CD4-positive, alpha-beta memory T cell (primary cell): Measurements from ENCODE around the gene SMCO4. TPM values are rescaled to one million over a fixed set of nuclear protein-coding genes. Genes with fewer than 3 reads are reported as not detected.

Source experiments
- CTCF ChIA-PET: fragments of 350-600 bp; sonication (Branson Sonifier 250); formaldehyde crosslinking; loops from one replicate; lab custom pipeline; 2021; ENCODE audit warnings: inconsistent platforms; ENCODE audit not compliant: partially characterized antibody; lab: Charles Lee
- POLR2A ChIA-PET: fragments of 350-600 bp; sonication (Branson Sonifier 250); formaldehyde crosslinking; loops from one replicate; lab custom pipeline; 2021; ENCODE audit not compliant: partially characterized antibody; lab: Charles Lee
- DNase-seq, 5 donors: peaks; one replicate each; pipeline versions ENCODE4 v3.0.0 to v3.0.0-alpha.2; 2020 to 2022; ENCODE audit warnings: mixed read lengths in 1 of 5
- H3K27ac ChIP-seq: one replicate; pipeline ENCODE4 v1.7.0; 2013; ENCODE audit warnings: low read depth, low read length
- H3K27me3 ChIP-seq: 2 replicates; pipeline ENCODE4 v1.7.0; 2013; ENCODE audit warnings: mild to moderate bottlenecking, low read length, moderate library complexity; ENCODE audit not compliant: insufficient read depth
- H3K36me3 ChIP-seq: 2 replicates; pipeline ENCODE4 v1.7.0; 2013; ENCODE audit warnings: mild to moderate bottlenecking, low read length, moderate library complexity; ENCODE audit not compliant: insufficient read depth
- H3K4me1 ChIP-seq: 2 replicates; pipeline ENCODE4 v1.7.0; 2013; ENCODE audit warnings: mild to moderate bottlenecking, low read length, moderate library complexity; ENCODE audit not compliant: insufficient read depth
- H3K4me3 ChIP-seq, 2 donors: one replicate each; pipeline ENCODE4 v1.7.0; 2013; ENCODE audit warnings: low read length in 2 of 2, mild to moderate bottlenecking in 1 of 2
- H3K9me3 ChIP-seq, 2 donors: one replicate each; pipeline ENCODE4 v1.7.0; 2013; ENCODE audit warnings: low read length in 2 of 2, control low read depth in 1 of 2; ENCODE audit not compliant: control insufficient read depth in 1 of 2
- H3K27ac Mint-ChIP-seq, 7 donors: one replicate each; pipeline ENCODE4 v1.8.0; 2020 to 2021; ENCODE audit warnings: mixed read lengths in 7 of 7, mild to moderate bottlenecking in 6 of 7, inconsistent platforms in 3 of 7, moderate library complexity in 3 of 7
- H3K27me3 Mint-ChIP-seq, 2 donors: one replicate each; pipeline ENCODE4 v1.8.0; 2020 to 2021; ENCODE audit warnings: mixed read lengths in 2 of 2
- H3K36me3 Mint-ChIP-seq, 2 donors: one replicate each; pipeline ENCODE4 v1.8.0; 2020 to 2021; ENCODE audit warnings: mixed read lengths in 2 of 2, inconsistent platforms in 1 of 2, mild to moderate bottlenecking in 1 of 2
- H3K4me1 Mint-ChIP-seq, 4 donors: one replicate each; pipeline ENCODE4 v1.8.0; 2020 to 2021; ENCODE audit warnings: mixed read lengths in 4 of 4, mild to moderate bottlenecking in 1 of 4
- H3K4me3 Mint-ChIP-seq, 8 donors: one replicate each; pipeline ENCODE4 v1.8.0; 2020 to 2021; ENCODE audit warnings: mixed read lengths in 8 of 8, mild to moderate bottlenecking in 7 of 8, moderate library complexity in 6 of 8, inconsistent platforms in 3 of 8
- H3K9me3 Mint-ChIP-seq, 8 donors: one replicate each; pipeline ENCODE4 v1.8.0; 2020 to 2021; ENCODE audit warnings: mixed read lengths in 8 of 8, mild to moderate bottlenecking in 5 of 8, inconsistent platforms in 3 of 8, moderate library complexity in 1 of 8
- intact Hi-C: fragments of 100-400 bp; cut with micrococcal nuclease; formaldehyde crosslinking; loops from one replicate; pipeline ENCODE4 v1.15.1; 2023
- polyA plus RNA-seq, 2 donors: library from polyadenylated mRNA; unstranded; fragments of 300-500 nt; fragmentation: Illumina TruSeq; gene quantifications; one replicate each; pipeline ENCODE4 v1.2.3, GENCODE V29; 2021
- total RNA-seq, 2 experiments: library from RNA; stranded (reverse); gene quantifications; one replicate each; pipeline ENCODE4 v1.2.3, GENCODE V29; 2021

SMCO4 gene
- total and polyA plus RNA-seq, 4 experiments from 2014 or later = 13.1 to 16.2 (median 14.6) TPM

GRCh38 chr11:93572171-93572570 is 29.0 kb upstream of the SMCO4 start:
- no peak overlapping the region for H3K4me3 Mint-ChIP-seq
- Histone ChIP-seq H3K27ac (no peak overlapping the region), H3K27me3 (no peaks in the 10 kb centered on the region), H3K4me1 (no peaks in the 10 kb centered on the region), H3K4me3 (no peak overlapping the region), H3K36me3 (no peaks in the 10 kb centered on the region), H3K9me3 (no peaks in the 10 kb centered on the region)
- no peaks in the 10 kb centered on the region for H3K4me1 Mint-ChIP-seq
- H3K27me3 Mint-ChIP-seq = peaks cover 0 to 5% of the 10 kb centered on the region in 2 donors
- H3K27ac Mint-ChIP-seq = no peak overlapping the region
- intact Hi-C loops = no loop called here
- ChIA-PET POLR2A (no interaction called here), CTCF (no interaction called here)
- no peak for DNase-seq
- no peaks in the 10 kb centered on the region for H3K9me3 Mint-ChIP-seq
- no peaks in the 10 kb centered on the region for H3K36me3 Mint-ChIP-seq

GRCh38 chr11:93571612-93572011 is 28.4 kb upstream of the SMCO4 start:
- Histone ChIP-seq H3K27me3 (no peaks in the 10 kb centered on the region), H3K27ac (no peak overlapping the region), H3K4me3 (no peak overlapping the region), H3K9me3 (no peaks in the 10 kb centered on the region), H3K36me3 (no peaks in the 10 kb centered on the region), H3K4me1 (no peaks in the 10 kb centered on the region)
- CTCF ChIA-PET = no interaction called here
- no peaks in the 10 kb centered on the region for H3K9me3 Mint-ChIP-seq
- no peak for DNase-seq
- intact Hi-C loops = no loop called here
- POLR2A ChIA-PET = no interaction called here
- no peaks in the 10 kb centered on the region for H3K4me1 Mint-ChIP-seq
- H3K4me3 Mint-ChIP-seq = no peak overlapping the region
- peaks cover 2 to 5% of the 10 kb centered on the region in 2 donors for H3K27me3 Mint-ChIP-seq
- H3K36me3 Mint-ChIP-seq = no peaks in the 10 kb centered on the region
- no peak overlapping the region for H3K27ac Mint-ChIP-seq

- intact Hi-C loops = no loop called here
Observed at GRCh38 chr11:93570759-93571413, 27.7 kb upstream of the SMCO4 start.

GRCh38 chr11:93569496-93569895 is 26.3 kb upstream of the SMCO4 start:
- ChIA-PET CTCF (no interaction called here), POLR2A (no interaction called here)
- H3K27ac ChIP-seq = no peak overlapping the region
- Mint-ChIP-seq H3K36me3 (no peaks in the 10 kb centered on the region), H3K27me3 (peaks cover 2 to 3% of the 10 kb centered on the region in 2 donors), H3K9me3 (no peaks in the 10 kb centered on the region), H3K4me3 (no peak overlapping the region), H3K27ac (no peak overlapping the region), H3K4me1 (no peaks in the 10 kb centered on the region)
- no peaks in the 10 kb centered on the region for H3K36me3 ChIP-seq
- H3K27me3 ChIP-seq = no peaks in the 10 kb centered on the region
- no peaks in the 10 kb centered on the region for H3K4me1 ChIP-seq
- no peaks in the 10 kb centered on the region for H3K9me3 ChIP-seq
- intact Hi-C loops = no loop called here
- no peak for DNase-seq
- H3K4me3 ChIP-seq = no peak overlapping the region

More at GRCh38 chr11:93570759-93571413, 27.7 kb upstream of the SMCO4 start:
- peaks cover 2% of the 10 kb centered on the region in 2 donors for H3K27me3 Mint-ChIP-seq
- CTCF ChIA-PET = no interaction called here
- Histone ChIP-seq H3K27me3 (no peaks in the 10 kb centered on the region), H3K27ac (no peak overlapping the region), H3K9me3 (no peaks in the 10 kb centered on the region), H3K36me3 (no peaks in the 10 kb centered on the region), H3K4me3 (no peak overlapping the region), H3K4me1 (no peaks in the 10 kb centered on the region)
- H3K36me3 Mint-ChIP-seq = no peaks in the 10 kb centered on the region
- H3K27ac Mint-ChIP-seq = no peak overlapping the region
- POLR2A ChIA-PET = no interaction called here
- DNase-seq = no peak
- H3K4me3 Mint-ChIP-seq = no peak overlapping the region
- no peaks in the 10 kb centered on the region for H3K9me3 Mint-ChIP-seq
- H3K4me1 Mint-ChIP-seq = no peaks in the 10 kb centered on the region

GRCh38 chr11:93568726-93569125 is 25.5 kb upstream of the SMCO4 start:
- H3K36me3 ChIP-seq = no peaks in the 10 kb centered on the region
- Mint-ChIP-seq H3K36me3 (no peaks in the 10 kb centered on the region), H3K27ac (no peak overlapping the region), H3K9me3 (no peaks in the 10 kb centered on the region), H3K27me3 (peaks cover 3 to 4% of the 10 kb centered on the region in 2 donors), H3K4me3 (no peak overlapping the region), H3K4me1 (no peaks in the 10 kb centered on the region)
- CTCF ChIA-PET = no interaction called here
- no peak overlapping the region for H3K27ac ChIP-seq
- intact Hi-C loops = no loop called here
- no peaks in the 10 kb centered on the region for H3K4me1 ChIP-seq
- no peak overlapping the region for H3K4me3 ChIP-seq
- H3K27me3 ChIP-seq = no peaks in the 10 kb centered on the region
- no peak for DNase-seq
- POLR2A ChIA-PET = no interaction called here
- no peaks in the 10 kb centered on the region for H3K9me3 ChIP-seq

- POLR2A ChIA-PET = no interaction called here
- no peaks in the 10 kb centered on the region for H3K9me3 Mint-ChIP-seq
- H3K36me3 ChIP-seq = no peaks in the 10 kb centered on the region
- H3K36me3 Mint-ChIP-seq = no peaks in the 10 kb centered on the region
- no peaks in the 10 kb centered on the region for H3K4me1 ChIP-seq
- no peaks in the 10 kb centered on the region for H3K4me1 Mint-ChIP-seq
- no peaks in the 10 kb centered on the region for H3K27me3 ChIP-seq
- no peak for DNase-seq
- H3K9me3 ChIP-seq = no peaks in the 10 kb centered on the region
- no peak overlapping the region for H3K4me3 ChIP-seq
- peaks cover 3 to 5% of the 10 kb centered on the region in 2 donors for H3K27me3 Mint-ChIP-seq
- H3K27ac Mint-ChIP-seq = no peak overlapping the region
- H3K4me3 Mint-ChIP-seq = no peak overlapping the region
- CTCF ChIA-PET = interaction anchor here (1.6 kb wide), 1 partner anchor 87 kb away, joined by 3 read pairs; no protein-coding TSS in a partner anchor
- intact Hi-C loops = no loop called here
- no peak overlapping the region for H3K27ac ChIP-seq
Observed at GRCh38 chr11:93567401-93567895, 24.3 kb upstream of the SMCO4 start.

GRCh38 chr11:93564895-93565294 is 21.7 kb upstream of the SMCO4 start:
- Histone ChIP-seq H3K36me3 (no peaks in the 10 kb centered on the region), H3K4me1 (no peaks in the 10 kb centered on the region), H3K9me3 (no peaks in the 10 kb centered on the region), H3K27ac (no peak overlapping the region), H3K4me3 (no peak overlapping the region), H3K27me3 (no peaks in the 10 kb centered on the region)
- peak overlapping the region in 1 of 7 donors; percentile 42 for H3K27ac Mint-ChIP-seq
- ChIA-PET CTCF (no interaction called here), POLR2A (no interaction called here)
- no peak for DNase-seq
- H3K36me3 Mint-ChIP-seq = no peaks in the 10 kb centered on the region
- H3K9me3 Mint-ChIP-seq = no peaks in the 10 kb centered on the region
- no peak overlapping the region for H3K4me3 Mint-ChIP-seq
- H3K27me3 Mint-ChIP-seq = peaks cover 3 to 5% of the 10 kb centered on the region in 2 donors
- intact Hi-C loops = no loop called here
- H3K4me1 Mint-ChIP-seq = peaks cover 5 to 9% (median 7%) of the 10 kb centered on the region in 4 donors
